Adipocyte (in vitro differentiated cells): ENCODE data around the gene CETN1.

Experiments used
- DNase-seq: peaks from one replicate; pipeline ENCODE4 v3.0.0-alpha.2; 2015; ENCODE audit warnings: low read depth
- H3K27me3 ChIP-seq: replicated peaks from 2 replicates; pipeline ENCODE4 v1.7.0; 2013; ENCODE audit warnings: mild to moderate bottlenecking, low read length, moderate library complexity; ENCODE audit not compliant: control insufficient read depth, insufficient read depth
- H3K36me3 ChIP-seq: 2 replicates; pipeline ENCODE4 v1.7.0; 2013; ENCODE audit warnings: low read length, mild to moderate bottlenecking, moderate library complexity; ENCODE audit not compliant: control insufficient read depth, insufficient read depth, severe bottlenecking
- H3K4me1 ChIP-seq: 2 replicates; pipeline ENCODE4 v1.7.0; 2013; ENCODE audit warnings: mild to moderate bottlenecking, low read length, moderate library complexity; ENCODE audit not compliant: control insufficient read depth, insufficient read depth
- H3K4me3 ChIP-seq: 2 replicates; pipeline ENCODE4 v1.7.0; 2013; ENCODE audit warnings: mild to moderate bottlenecking, low read length, moderate library complexity
- H3K9ac ChIP-seq: 2 replicates; pipeline ENCODE4 v1.7.0; 2013; ENCODE audit warnings: mild to moderate bottlenecking, low read length, moderate library complexity
- H3K9me3 ChIP-seq: 2 replicates; pipeline ENCODE4 v1.7.0; 2013; ENCODE audit warnings: mild to moderate bottlenecking, low read length, moderate library complexity; ENCODE audit not compliant: control insufficient read depth

The CETN1 gene

DNA sequence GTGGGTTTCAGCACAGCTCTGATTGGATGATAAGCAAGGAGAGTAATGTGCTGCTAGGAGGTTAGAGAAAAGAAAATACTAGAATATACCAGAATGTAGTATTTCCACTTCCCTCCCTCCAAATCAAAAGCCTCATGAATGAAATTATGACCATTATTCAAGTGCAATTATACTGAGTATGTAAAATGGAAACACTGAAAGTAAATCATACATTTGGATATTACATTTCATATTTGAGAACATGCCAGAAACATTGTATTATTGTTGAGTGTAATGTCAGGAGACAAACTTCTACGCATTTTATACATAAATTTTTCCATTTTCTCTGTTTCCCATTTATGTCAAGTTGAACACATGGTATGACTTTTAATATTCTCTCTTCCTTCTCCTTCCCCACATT lies 942 bp upstream of the CETN1 start:
- Histone ChIP-seq H3K27me3 (no peaks in the 10 kb centered on the region), H3K36me3 (no peaks in the 10 kb centered on the region), H3K4me3 (no peak overlapping the region), H3K9me3 (peaks cover 5% of the 10 kb centered on the region), H3K9ac (no peak overlapping the region), H3K4me1 (peaks cover 10% of the 10 kb centered on the region)
- no peak for DNase-seq

DNA sequence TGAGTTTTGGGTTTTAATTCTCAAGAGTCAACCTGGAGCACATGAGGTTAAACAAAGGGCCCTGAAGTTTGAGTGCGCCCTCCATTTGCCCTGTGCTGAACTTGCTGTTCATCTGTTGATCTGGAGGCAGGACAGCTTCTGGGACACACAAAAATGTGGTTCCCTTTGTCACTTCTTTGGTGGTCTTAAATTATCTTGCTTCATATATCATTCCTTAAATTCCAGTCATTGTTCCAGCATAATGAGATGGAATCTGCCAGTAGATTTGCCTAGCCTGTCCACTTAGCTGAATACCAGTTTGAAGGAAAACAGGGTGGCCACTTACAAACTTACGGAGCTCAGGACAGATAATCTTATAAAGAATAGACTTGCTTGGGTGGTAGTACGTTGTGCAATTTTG lies 916 bp downstream of the CETN1 start:
- no peaks in the 10 kb centered on the region for H3K4me1 ChIP-seq
- no peak for DNase-seq
- peaks cover 5% of the 10 kb centered on the region for H3K9me3 ChIP-seq
- H3K36me3 ChIP-seq: no peaks in the 10 kb centered on the region
- no peak overlapping the region for H3K9ac ChIP-seq
- H3K27me3 ChIP-seq: no peaks in the 10 kb centered on the region
- no peak overlapping the region for H3K4me3 ChIP-seq

DNA sequence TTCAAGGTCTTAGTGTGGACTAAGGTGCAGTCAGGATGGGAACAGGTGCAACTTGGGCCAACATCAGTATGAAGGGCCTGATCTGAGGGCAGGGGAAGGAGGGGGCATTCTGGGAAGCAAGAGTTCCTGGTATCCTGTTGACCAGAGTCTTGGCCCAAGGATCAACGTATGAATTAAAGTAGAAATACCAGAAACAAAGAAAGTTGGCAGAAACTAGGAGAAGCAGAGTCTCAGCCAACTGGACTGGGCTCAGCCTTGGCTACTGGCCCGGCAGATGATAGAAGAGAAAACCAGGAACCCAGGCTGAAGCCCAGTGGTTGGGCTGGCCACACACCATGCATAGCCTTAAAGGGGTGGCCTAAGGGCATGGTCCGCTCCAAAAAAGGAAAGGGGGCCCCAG lies 2.3 kb downstream of the CETN1 start:
- Histone ChIP-seq H3K4me3 (no peak overlapping the region), H3K27me3 (peaks cover 4% of the 10 kb centered on the region), H3K9me3 (peaks cover 5% of the 10 kb centered on the region), H3K4me1 (no peaks in the 10 kb centered on the region), H3K36me3 (no peaks in the 10 kb centered on the region), H3K9ac (no peak overlapping the region)
- no peak for DNase-seq

DNA sequence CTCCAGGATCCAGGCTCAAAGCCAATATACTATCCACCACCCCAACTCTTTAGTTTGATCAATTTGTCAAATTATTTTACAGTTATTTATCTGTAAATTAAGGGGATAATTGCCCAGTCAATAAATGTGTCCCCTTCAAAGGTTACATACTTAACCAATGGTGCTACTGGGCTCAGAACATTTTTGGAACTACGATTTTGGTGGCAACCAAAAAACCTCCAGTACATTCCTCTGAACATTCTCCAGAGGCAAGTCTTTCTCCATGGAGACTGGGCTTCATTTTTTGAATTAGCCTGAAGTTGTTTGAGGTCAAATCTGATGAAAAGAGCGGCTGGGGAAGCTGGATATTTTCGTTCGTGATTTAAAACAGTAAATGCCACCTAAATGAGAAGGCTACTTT lies 14.9 kb downstream of the CETN1 start:
- Histone ChIP-seq H3K4me3 (no peak overlapping the region), H3K27me3 (peaks cover 12% of the 10 kb centered on the region), H3K36me3 (no peaks in the 10 kb centered on the region), H3K4me1 (peaks cover 6% of the 10 kb centered on the region), H3K9me3 (peaks cover 6% of the 10 kb centered on the region), H3K9ac (no peak overlapping the region)
- no peak for DNase-seq

DNA sequence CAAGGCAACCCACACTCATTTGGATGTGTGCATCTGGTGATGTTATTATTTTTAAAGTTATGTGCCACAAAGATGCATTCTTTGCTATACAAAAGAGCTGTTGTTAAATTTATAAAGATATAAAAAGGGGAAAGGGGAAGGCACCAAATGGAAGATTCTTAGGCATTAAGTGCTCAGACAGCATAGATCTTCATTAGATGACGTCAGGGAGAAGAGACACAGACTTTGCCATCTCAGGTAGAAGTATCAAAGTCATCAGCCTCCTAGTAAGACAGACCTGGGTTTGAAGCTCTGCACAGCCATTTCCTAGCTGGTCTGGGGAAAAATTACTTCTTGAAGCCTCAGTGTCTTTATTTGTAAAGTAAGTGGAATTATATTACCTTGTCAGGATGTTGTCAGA lies 15.4 kb downstream of the CETN1 start:
- no peak for DNase-seq
- Histone ChIP-seq H3K4me1 (peaks cover 11% of the 10 kb centered on the region), H3K36me3 (no peaks in the 10 kb centered on the region), H3K9ac (no peak overlapping the region), H3K4me3 (no peak overlapping the region), H3K27me3 (peaks cover 12% of the 10 kb centered on the region), H3K9me3 (peaks cover 1% of the 10 kb centered on the region)

DNA sequence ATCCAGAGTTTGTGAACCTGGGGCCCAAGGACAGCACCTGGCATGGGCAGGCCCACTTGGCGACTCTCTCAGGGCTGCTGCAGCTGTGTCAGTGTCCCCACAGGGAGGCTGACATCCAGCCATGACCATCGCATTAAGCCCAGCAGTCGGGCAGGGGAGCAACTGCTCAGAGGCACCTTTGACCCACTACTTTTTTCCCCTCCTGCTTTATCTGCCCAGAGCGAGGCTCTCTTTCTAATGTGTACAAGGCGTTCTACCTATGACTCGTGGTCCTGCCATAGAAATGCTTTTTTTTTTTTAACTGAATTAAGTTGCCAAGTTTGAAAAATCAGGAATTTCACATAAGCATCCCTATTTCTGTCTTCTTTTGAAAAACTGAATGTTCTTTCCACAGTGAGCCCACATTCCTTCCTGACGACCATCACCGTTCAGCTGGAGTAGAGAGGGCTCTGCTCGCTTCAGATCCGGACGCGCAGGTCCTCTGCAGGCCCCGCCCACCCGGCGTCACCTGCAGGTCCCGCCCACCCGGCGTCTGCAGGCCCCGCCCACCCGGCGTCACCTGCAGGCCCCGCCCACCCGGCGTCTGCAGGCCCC lies 16.2 kb downstream of the CETN1 start:
- H3K36me3 ChIP-seq: no peaks in the 10 kb centered on the region
- H3K4me3 ChIP-seq: no peak overlapping the region
- H3K4me1 ChIP-seq: peaks cover 14% of the 10 kb centered on the region
- H3K27me3 ChIP-seq: peaks cover 12% of the 10 kb centered on the region
- H3K9ac ChIP-seq: no peak overlapping the region
- no peaks in the 10 kb centered on the region for H3K9me3 ChIP-seq
- DNase-seq: no peak

DNA sequence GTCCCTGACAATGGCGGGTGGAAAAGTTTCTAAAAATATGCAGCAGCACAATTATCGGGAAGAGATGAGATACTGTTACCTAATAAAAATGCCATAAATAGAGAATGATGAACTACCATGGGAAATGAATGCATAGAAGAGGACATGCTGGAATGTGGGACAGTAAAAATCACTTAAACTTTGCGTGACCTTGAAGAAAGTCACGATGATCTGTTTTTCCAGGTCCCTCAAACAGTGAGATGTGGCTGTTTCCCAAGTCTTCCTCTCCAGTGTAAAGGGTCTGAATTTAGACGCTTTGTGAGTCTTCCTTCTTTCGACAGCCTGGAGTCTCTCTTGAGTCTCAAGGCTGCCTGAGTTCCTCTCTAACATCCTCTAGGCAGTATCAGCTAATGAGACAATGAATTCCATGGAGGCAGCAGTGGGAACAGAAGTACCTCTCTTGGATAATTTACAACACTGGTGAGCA lies 18.0 kb downstream of the CETN1 start:
- Histone ChIP-seq H3K4me3 (no peak overlapping the region), H3K27me3 (peaks cover 12% of the 10 kb centered on the region), H3K9me3 (no peaks in the 10 kb centered on the region), H3K9ac (no peak overlapping the region), H3K4me1 (peaks cover 14% of the 10 kb centered on the region), H3K36me3 (no peaks in the 10 kb centered on the region)
- no peak for DNase-seq

DNA sequence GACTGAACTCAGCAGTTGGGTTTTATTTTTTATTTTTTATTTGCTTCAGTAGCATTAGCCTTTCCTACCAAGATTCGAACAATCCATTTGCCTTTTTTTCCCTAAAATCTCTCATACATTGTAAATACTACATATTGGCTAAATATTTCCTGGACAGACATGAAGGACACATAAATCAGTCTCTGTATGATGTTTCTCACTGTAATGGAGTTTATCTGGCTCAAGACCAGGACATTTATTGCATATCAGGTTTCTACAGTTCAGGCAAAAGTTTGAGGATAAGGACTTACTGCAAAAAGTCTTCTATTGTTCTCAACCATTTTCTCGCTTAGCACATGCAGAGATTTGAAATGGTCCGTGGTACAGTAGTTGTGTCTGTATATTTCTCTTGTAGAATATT lies 19.9 kb downstream of the CETN1 start:
- Histone ChIP-seq H3K4me1 (peaks cover 18% of the 10 kb centered on the region), H3K27me3 (peaks cover 12% of the 10 kb centered on the region), H3K9me3 (no peaks in the 10 kb centered on the region), H3K9ac (no peak overlapping the region), H3K36me3 (no peaks in the 10 kb centered on the region), H3K4me3 (peak overlapping the region; percentile 10)
- DNase-seq: no peak

DNA sequence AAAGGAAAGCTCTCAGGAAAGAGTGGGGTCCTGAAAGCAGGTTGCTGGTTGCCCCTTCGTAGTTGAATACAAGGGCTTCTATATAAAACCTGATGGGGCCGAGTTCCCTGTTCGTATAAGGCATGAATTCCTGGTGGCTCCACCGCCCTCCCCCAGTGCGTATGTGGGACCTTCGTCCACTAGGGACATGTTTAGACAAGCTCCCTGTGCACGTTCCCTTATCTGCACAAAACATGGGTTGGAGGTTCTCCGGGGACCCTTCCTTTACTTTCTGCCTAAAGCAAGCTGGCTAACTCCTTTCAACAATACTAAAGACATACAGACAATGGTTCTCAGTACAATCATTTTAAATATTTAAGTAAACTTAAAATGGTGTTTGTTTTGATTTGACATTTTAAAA lies 24.6 kb downstream of the CETN1 start:
- Histone ChIP-seq H3K9ac (no peak overlapping the region), H3K9me3 (no peaks in the 10 kb centered on the region), H3K4me3 (no peak overlapping the region), H3K4me1 (peaks cover 14% of the 10 kb centered on the region), H3K27me3 (no peaks in the 10 kb centered on the region), H3K36me3 (no peaks in the 10 kb centered on the region)
- no peak for DNase-seq

DNA sequence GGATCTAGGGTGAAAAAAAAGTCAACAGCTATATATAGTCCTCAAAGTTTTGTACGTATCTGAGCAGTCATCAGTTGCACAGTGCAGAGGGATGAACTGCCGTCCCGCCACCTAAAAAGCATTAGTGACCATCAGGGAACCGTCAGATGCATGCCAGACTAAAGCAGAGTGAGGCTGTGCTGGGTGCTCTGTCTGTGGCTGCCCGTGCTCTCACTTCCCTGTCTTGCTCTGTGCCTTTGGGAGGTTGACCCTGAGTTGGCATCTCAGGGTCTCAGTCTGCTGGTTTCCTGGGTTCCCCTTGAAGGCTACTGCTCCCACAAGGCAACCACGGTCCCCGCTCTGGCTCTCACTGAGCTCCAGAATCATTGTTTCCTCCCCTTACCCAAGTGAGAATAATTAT lies 27.8 kb downstream of the CETN1 start:
- no peak overlapping the region for H3K9ac ChIP-seq
- H3K36me3 ChIP-seq: no peaks in the 10 kb centered on the region
- H3K4me1 ChIP-seq: peaks cover 4% of the 10 kb centered on the region
- H3K9me3 ChIP-seq: no peaks in the 10 kb centered on the region
- no peak for DNase-seq
- H3K27me3 ChIP-seq: no peaks in the 10 kb centered on the region
- no peak overlapping the region for H3K4me3 ChIP-seq

DNA sequence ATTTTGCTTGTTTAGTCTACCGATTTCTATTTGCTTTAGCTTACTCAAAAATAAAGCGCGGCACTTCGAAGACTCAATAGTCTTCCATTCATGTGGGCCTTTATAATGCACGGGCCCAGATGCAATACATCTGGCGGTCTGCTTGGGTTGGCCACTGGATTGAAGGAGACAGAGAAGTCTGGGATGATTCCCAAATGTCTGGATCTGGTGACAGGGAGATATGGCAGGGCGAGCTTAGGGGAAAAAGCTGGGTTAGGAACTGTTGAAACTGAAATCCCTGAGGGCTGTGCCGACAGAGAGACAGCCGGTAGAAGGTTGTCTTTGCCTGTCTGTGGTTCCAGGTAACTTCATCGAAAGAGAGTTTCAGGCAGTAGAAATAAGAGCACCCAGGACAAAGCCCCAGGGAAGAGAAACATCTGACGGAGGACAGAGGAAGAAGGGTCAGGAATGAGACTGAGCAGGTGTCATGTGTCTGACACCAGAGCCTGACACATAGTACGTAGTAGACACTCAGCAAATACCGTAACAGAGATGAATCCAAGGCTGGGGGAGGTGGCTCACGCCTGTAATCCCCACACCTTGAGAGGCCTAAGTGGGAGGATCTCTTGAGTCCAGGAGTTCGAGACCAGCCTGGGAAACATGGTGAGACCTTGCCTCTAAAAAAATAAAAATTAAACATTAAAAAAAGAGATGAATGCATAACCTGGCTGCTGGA lies 30.2 kb downstream of the CETN1 start:
- DNase-seq: no peak
- H3K4me3 ChIP-seq: no peak overlapping the region
- H3K27me3 ChIP-seq: no peaks in the 10 kb centered on the region
- H3K36me3 ChIP-seq: no peaks in the 10 kb centered on the region
- no peak overlapping the region for H3K9ac ChIP-seq
- no peaks in the 10 kb centered on the region for H3K9me3 ChIP-seq
- peaks cover 3% of the 10 kb centered on the region for H3K4me1 ChIP-seq

DNA sequence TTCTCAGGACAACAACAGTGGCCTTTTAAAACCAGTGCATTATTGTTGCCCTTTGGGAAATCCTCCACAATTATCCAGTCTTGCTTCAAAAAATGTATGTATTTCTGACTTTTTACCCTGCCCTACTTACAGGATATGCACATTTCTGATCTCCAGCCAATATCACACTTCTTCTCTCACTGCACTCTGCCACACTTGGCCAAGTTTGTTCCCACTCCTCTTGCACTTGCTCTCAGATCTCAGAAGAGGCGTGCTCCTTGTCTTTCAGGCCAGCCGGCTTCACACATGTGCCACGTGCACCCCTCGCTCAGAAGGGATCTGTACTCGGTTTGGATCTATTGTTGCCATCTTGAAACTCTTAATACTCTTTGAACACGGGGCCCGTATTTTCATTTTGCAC lies 32.0 kb downstream of the CETN1 start:
- H3K9me3 ChIP-seq: no peaks in the 10 kb centered on the region
- H3K36me3 ChIP-seq: no peaks in the 10 kb centered on the region
- no peaks in the 10 kb centered on the region for H3K27me3 ChIP-seq
- no peak overlapping the region for H3K4me3 ChIP-seq
- H3K4me1 ChIP-seq: peaks cover 3% of the 10 kb centered on the region
- no peak overlapping the region for H3K9ac ChIP-seq
- no peak for DNase-seq
